ENCODE results near the gene KRTAP19-3. TPM values are rescaled to one million over a fixed set of nuclear protein-coding genes. Genes with fewer than 3 reads are reported as not detected.

Gene KRTAP19-3
- total and polyA plus RNA-seq, 2 of the 8 experiments (the other 6 are each of a cell fraction or from before 2014, with no cell fraction given): not detected

DNA sequence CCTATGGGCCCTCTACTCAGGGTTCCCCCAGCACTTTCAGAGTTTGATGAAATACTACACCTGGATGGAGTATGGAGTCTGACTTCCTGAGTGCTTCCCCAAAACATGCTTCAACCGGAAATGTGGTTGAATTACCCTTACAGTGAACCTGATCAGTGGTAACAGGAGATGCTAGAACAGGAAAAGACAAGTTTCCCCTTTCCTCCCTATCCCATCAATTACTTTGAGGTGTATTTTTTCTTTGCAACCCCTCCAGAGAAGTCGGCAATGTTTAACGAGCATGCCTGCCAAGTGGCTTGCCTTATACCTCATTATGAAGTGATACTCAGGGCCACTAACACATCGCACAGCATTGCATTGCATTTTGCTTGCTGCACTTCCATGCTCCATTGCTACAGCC lies 44.8 kb downstream of the KRTAP19-3 start:
- Histone ChIP-seq H3K36me3 (ENCODE audit: control insufficient read depth in 2 of 4, insufficient read depth in 4 of 4, low read length in 3 of 4) (no peaks in the 10 kb centered on the region), H4K8ac (ENCODE audit: extremely low read depth, insufficient read depth, low read length) (no peak overlapping the region), H3K79me1 (ENCODE audit: low read depth, low read length) (no peaks in the 10 kb centered on the region), H3K4me3 (ENCODE audit: extremely low read depth in 1 of 4, insufficient read depth in 2 of 4, low read depth in 3 of 4, low read length in 4 of 4) (no peak overlapping the region), H4K20me1 (replicated peaks in 1 of 2; ENCODE audit: control insufficient read depth in 1 of 2, insufficient read depth in 2 of 2, low read length in 2 of 2) (no peaks in the 10 kb centered on the region), H3K56ac (replicated peaks; ENCODE audit: insufficient read length, low read depth, low read length) (no peak overlapping the region), H3K18ac (ENCODE audit: extremely low read depth, low read length) (no peak overlapping the region), H3K23me2 (ENCODE audit: low read depth, low read length) (no peaks in the 10 kb centered on the region), H2AFZ (ENCODE audit: low read length) (0 out of 2 replicates have a peak overlapping the region, but pooled peaks have one; percentile 46), H3K9ac (replicated peaks in 1 of 4; ENCODE audit: extremely low read depth in 1 of 4, low read depth in 3 of 4, low read length in 3 of 4) (no peak overlapping the region), H3K27me3 (replicated peaks in 1 of 4; ENCODE audit: control insufficient read depth in 3 of 4, extremely low read depth in 1 of 4, insufficient read depth in 3 of 4, low read length in 3 of 4) (no peaks in the 10 kb centered on the region), H3K79me2 (ENCODE audit: control insufficient read depth in 1 of 2, insufficient read depth in 2 of 2, low read length in 2 of 2) (no peaks in the 10 kb centered on the region), H2BK15ac (ENCODE audit: low read length) (no peak overlapping the region), H2BK20ac (ENCODE audit: low read length) (no peak overlapping the region), H4K91ac (replicated peaks; ENCODE audit: insufficient read length, low read length) (no peak overlapping the region), H4K5ac (ENCODE audit: insufficient read length, low read depth, low read length) (no peak overlapping the region), H3K23ac (ENCODE audit: insufficient read length) (no peak overlapping the region), H3K4ac (replicated peaks; ENCODE audit: insufficient read length, low read depth, low read length) (no peak overlapping the region), H2BK12ac (ENCODE audit: low read depth, low read length) (no peak overlapping the region), H3K4me1 (replicated peaks in 1 of 4; ENCODE audit: control insufficient read depth in 3 of 4, insufficient read depth in 4 of 4, low read length in 3 of 4) (no peaks in the 10 kb centered on the region; a peak in 2 of 7 replicates), H3K14ac (ENCODE audit: insufficient read length) (no peak overlapping the region), H2BK5ac (ENCODE audit: low read depth, low read length) (no peak overlapping the region), H2BK120ac (replicated peaks; ENCODE audit: low read depth, low read length) (no peak overlapping the region), H3K4me2 (ENCODE audit: insufficient read depth in 1 of 2, low read depth in 2 of 2, low read length in 2 of 2) (no peak overlapping the region), H2AK5ac (ENCODE audit: low read depth, low read length) (no peak overlapping the region), H3K27ac (ENCODE audit: low read depth, low read length) (no peak overlapping the region), H3K9me3 (ENCODE audit: insufficient read depth in 2 of 2, low read depth in 1 of 2, low read length in 1 of 2) (no peaks in the 10 kb centered on the region)
- WGBS, 2 experiments (ENCODE audit: extremely low coverage in 1 of 2, insufficient coverage in 1 of 2, insufficient read length in 1 of 2, insufficient replicate concordance in 2 of 2, low coverage in 1 of 2, low lambda C conversion rate in 2 of 2, missing lambda C conversion rate in 1 of 2): 66% methylated on average over 4 of the region's 4 CpGs; no CpG with 5 or more reads in 1 of the 2 experiments
- DNase-seq (ENCODE audit: low read depth in 1 of 2, low spot score in 2 of 2): no peak
- TF ChIP-seq NRF1 (IDR thresholded peaks at IDR 0.05; ENCODE audit: low read depth, low read length): no peak
- no peak for TF ChIP-seq SAP30 (IDR thresholded peaks at IDR 0.05; ENCODE audit: insufficient read depth, insufficient replicate concordance, low read length)
- TF ChIP-seq GABPA (IDR thresholded peaks at IDR 0.05; ENCODE audit: borderline replicate concordance, insufficient read depth, low read length): no peak
- TF ChIP-seq RAD21 (IDR thresholded peaks at IDR 0.05 in 1 of 2, conservative IDR thresholded peaks at IDR 0.05 in 1 of 2; ENCODE audit: low read depth in 2 of 2, low read length in 2 of 2): no peak
- TF ChIP-seq, protein P1, sequence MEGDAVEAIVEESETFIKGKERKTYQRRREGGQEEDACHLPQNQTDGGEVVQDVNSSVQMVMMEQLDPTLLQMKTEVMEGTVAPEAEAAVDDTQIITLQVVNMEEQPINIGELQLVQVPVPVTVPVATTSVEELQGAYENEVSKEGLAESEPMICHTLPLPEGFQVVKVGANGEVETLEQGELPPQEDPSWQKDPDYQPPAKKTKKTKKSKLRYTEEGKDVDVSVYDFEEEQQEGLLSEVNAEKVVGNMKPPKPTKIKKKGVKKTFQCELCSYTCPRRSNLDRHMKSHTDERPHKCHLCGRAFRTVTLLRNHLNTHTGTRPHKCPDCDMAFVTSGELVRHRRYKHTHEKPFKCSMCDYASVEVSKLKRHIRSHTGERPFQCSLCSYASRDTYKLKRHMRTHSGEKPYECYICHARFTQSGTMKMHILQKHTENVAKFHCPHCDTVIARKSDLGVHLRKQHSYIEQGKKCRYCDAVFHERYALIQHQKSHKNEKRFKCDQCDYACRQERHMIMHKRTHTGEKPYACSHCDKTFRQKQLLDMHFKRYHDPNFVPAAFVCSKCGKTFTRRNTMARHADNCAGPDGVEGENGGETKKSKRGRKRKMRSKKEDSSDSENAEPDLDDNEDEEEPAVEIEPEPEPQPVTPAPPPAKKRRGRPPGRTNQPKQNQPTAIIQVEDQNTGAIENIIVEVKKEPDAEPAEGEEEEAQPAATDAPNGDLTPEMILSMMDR (IDR thresholded peaks at IDR 0.05; ENCODE audit: control extremely low read depth in 1 of 3, insufficient read depth in 1 of 3, low read depth in 1 of 3, low read length in 3 of 3): no peak
- TF ChIP-seq, protein P2, sequence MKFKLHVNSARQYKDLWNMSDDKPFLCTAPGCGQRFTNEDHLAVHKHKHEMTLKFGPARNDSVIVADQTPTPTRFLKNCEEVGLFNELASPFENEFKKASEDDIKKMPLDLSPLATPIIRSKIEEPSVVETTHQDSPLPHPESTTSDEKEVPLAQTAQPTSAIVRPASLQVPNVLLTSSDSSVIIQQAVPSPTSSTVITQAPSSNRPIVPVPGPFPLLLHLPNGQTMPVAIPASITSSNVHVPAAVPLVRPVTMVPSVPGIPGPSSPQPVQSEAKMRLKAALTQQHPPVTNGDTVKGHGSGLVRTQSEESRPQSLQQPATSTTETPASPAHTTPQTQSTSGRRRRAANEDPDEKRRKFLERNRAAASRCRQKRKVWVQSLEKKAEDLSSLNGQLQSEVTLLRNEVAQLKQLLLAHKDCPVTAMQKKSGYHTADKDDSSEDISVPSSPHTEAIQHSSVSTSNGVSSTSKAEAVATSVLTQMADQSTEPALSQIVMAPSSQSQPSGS (IDR thresholded peaks at IDR 0.05; ENCODE audit: low read length): no peak
- no peak for FAIRE-seq
- ChIA-PET CTCF (ENCODE audit: partially characterized antibody) (interaction anchor here (1.4 kb wide), 1 partner anchor 13 kb away, joined by 3 read pairs; no protein-coding TSS in a partner anchor), POLR2A (ENCODE audit: partially characterized antibody) (no interaction called here)

Data from H1 (cell line).